GM23338 (cell line): ENCODE data around the gene STYK1. TPM values are rescaled to one million over a fixed set of nuclear protein-coding genes. Genes with fewer than 3 reads are reported as not detected.

ENCODE experiments used
- ATAC-seq: fragments of 200-7000 bp; cut with Tn5 transposase; 3 replicates; pipeline ENCODE4 v1.9.1; 2020
- DNase-seq: peaks from one replicate; pipeline ENCODE4 v3.0.0-alpha.2; 2015; ENCODE audit warnings: low spot score
- H2AFZ ChIP-seq: fragments of 200-600 bp; sonication (generic); 2 replicates; pipeline ENCODE4 v1.8.0; 2016; ENCODE audit warnings: antibody characterized with exemption, mild to moderate bottlenecking, moderate library complexity
- H3F3A ChIP-seq: fragments of 200-600 bp; sonication (generic); replicated peaks from 2 replicates; pipeline ENCODE4 v1.8.0; 2017; ENCODE audit warnings: antibody characterized with exemption, mixed run types, low read depth
- H3K27ac ChIP-seq: fragments of 200-600 bp; sonication (generic); 2 replicates; pipeline ENCODE4 v1.6.1; 2016; ENCODE audit warnings: low read depth
- H3K27me3 ChIP-seq: fragments of 200-600 bp; sonication (generic); 2 replicates; pipeline ENCODE4 v1.8.0; 2016; ENCODE audit warnings: mild to moderate bottlenecking, mixed run types, moderate library complexity; ENCODE audit not compliant: insufficient read depth
- H3K36me3 ChIP-seq: fragments of 200-600 bp; sonication (generic); 2 replicates; pipeline ENCODE4 v1.8.0; 2016; ENCODE audit warnings: mild to moderate bottlenecking; ENCODE audit not compliant: insufficient read depth
- H3K4me1 ChIP-seq: fragments of 200-600 bp; sonication (generic); 2 replicates; pipeline ENCODE4 v1.8.0; 2016; ENCODE audit warnings: mild to moderate bottlenecking, moderate library complexity; ENCODE audit not compliant: insufficient read depth
- H3K4me2 ChIP-seq: fragments of 200-600 bp; sonication (generic); 2 replicates; pipeline ENCODE4 v1.7.1; 2017; ENCODE audit warnings: mixed run types
- H3K4me3 ChIP-seq: fragments of 200-600 bp; sonication (generic); 2 replicates; pipeline ENCODE4 v1.6.1; 2016; ENCODE audit warnings: mixed run types
- H3K79me2 ChIP-seq: fragments of 200-600 bp; sonication (generic); replicated peaks from 2 replicates; pipeline ENCODE4 v1.8.0; 2017; ENCODE audit warnings: mild to moderate bottlenecking; ENCODE audit not compliant: insufficient read depth
- H3K9me2 ChIP-seq: fragments of 200-600 bp; sonication (generic); 2 replicates; pipeline ENCODE4 v1.8.0; 2017; ENCODE audit not compliant: insufficient read depth
- H4K20me1 ChIP-seq: fragments of 200-600 bp; sonication (generic); replicated peaks from 2 replicates; pipeline ENCODE4 v1.8.0; 2017; ENCODE audit warnings: mild to moderate bottlenecking; ENCODE audit not compliant: insufficient read depth
- H3K27ac Mint-ChIP-seq: 2 replicates; pipeline ENCODE4 v1.8.0; 2020; ENCODE audit warnings: inconsistent platforms, mild to moderate bottlenecking, moderate library complexity, mixed read lengths
- H3K27me3 Mint-ChIP-seq: 3 replicates; pipeline ENCODE4 v1.8.0; 2022; ENCODE audit warnings: low read depth, mild to moderate bottlenecking, moderate library complexity, mixed read lengths, inconsistent platforms; ENCODE audit not compliant: insufficient read depth, poor library complexity
- H3K36me3 Mint-ChIP-seq: 3 replicates; pipeline ENCODE4 v1.8.0; 2021; ENCODE audit warnings: low read depth, mild to moderate bottlenecking, inconsistent platforms, moderate library complexity, mixed read lengths
- H3K4me1 Mint-ChIP-seq: 3 replicates; pipeline ENCODE4 v1.8.0; 2020; ENCODE audit warnings: mild to moderate bottlenecking, inconsistent platforms, mixed read lengths
- H3K4me3 Mint-ChIP-seq: 3 replicates; pipeline ENCODE4 v1.8.0; 2021; ENCODE audit warnings: moderate library complexity, mild to moderate bottlenecking, inconsistent platforms, mixed read lengths
- H3K9me3 Mint-ChIP-seq: 3 replicates; pipeline ENCODE4 v1.8.0; 2020; ENCODE audit warnings: moderate library complexity, mild to moderate bottlenecking, inconsistent platforms, mixed read lengths
- CREB1 ChIP-seq: fragments of 250-450 bp; sonication (Bioruptor Pico); IDR thresholded peaks from 2 replicates; pipeline ENCODE4 v1.5.0; 2020; ENCODE audit warnings: low read depth, mild to moderate bottlenecking, moderate library complexity
- CTCF ChIP-seq, 2 experiments: fragments of 200-600 bp in 1 of 2; sonication (generic) in 1 of 2; conservative IDR thresholded peaks; 2 replicates each; pipeline versions ENCODE4 v1.5.1 to v1.6.1; 2016 to 2017; ENCODE audit warnings: antibody characterized with exemption in 2 of 2, low read depth in 2 of 2, mild to moderate bottlenecking in 2 of 2, moderate library complexity in 1 of 2
- ETS1 ChIP-seq: IDR thresholded peaks from 2 replicates; pipeline ENCODE4 v1.6.1; 2016; ENCODE audit warnings: antibody characterized with exemption
- EZH2 ChIP-seq: fragments of 200-600 bp; sonication (generic); IDR thresholded peaks from one replicate; pipeline ENCODE4 v1.8.0; 2017; ENCODE audit warnings: antibody characterized with exemption, mild to moderate bottlenecking, low read depth; ENCODE audit not compliant: unreplicated experiment
- EZH2phosphoT487 ChIP-seq: fragments of 200-600 bp; sonication (generic); IDR thresholded peaks from one replicate; pipeline ENCODE4 v1.8.1; 2018; ENCODE audit warnings: antibody characterized with exemption; ENCODE audit not compliant: unreplicated experiment
- JUNB ChIP-seq: IDR thresholded peaks from one replicate; pipeline ENCODE4 v1.6.1; 2016; ENCODE audit warnings: antibody characterized with exemption; ENCODE audit not compliant: unreplicated experiment
- NANOG ChIP-seq: IDR thresholded peaks from 2 replicates; pipeline ENCODE4 v1.6.1; 2016; ENCODE audit warnings: antibody characterized with exemption, borderline replicate concordance
- POLR2AphosphoS5 ChIP-seq: IDR thresholded peaks from 2 replicates; pipeline ENCODE4 v1.6.1; 2016; ENCODE audit warnings: antibody characterized with exemption, low read depth
- STAT1 ChIP-seq: IDR thresholded peaks from one replicate; pipeline ENCODE4 v1.6.1; 2016; ENCODE audit warnings: antibody characterized with exemption; ENCODE audit not compliant: unreplicated experiment
- ZNF114 ChIP-seq: fragments of 250-450 bp; sonication (Bioruptor Pico); IDR thresholded peaks from 2 replicates; pipeline ENCODE4 v1.5.0; 2020; ENCODE audit warnings: mild to moderate bottlenecking, moderate library complexity
- ZNF331 ChIP-seq: fragments of 250-450 bp; sonication (Bioruptor Pico); IDR thresholded peaks from 2 replicates; pipeline ENCODE4 v1.5.0; 2020; ENCODE audit warnings: low read depth, mild to moderate bottlenecking, moderate library complexity
- polyA plus RNA-seq: library from polyadenylated mRNA; unstranded; fragments of >200 nt; fragmentation: Nextera tagmentation; extraction: Ambion mirVana; gene quantifications from 2 replicates; pipeline ENCODE4 v1.2.1, GENCODE V29; 2016
- total RNA-seq: library from RNA; depleted of rRNA; stranded (reverse); fragments of >200 nt; shearing (Covaris generic); gene quantifications from 2 replicates; pipeline ENCODE4 v1.2.3, GENCODE V29; 2014
- TF ChIP-seq, protein P1 (sequence below): fragments of 250-450 bp; sonication (Bioruptor Pico); IDR thresholded peaks from 2 replicates; pipeline ENCODE4 v1.5.0; 2020; ENCODE audit warnings: mild to moderate bottlenecking, moderate library complexity
- TF ChIP-seq, protein P2 (sequence below): IDR thresholded peaks from one replicate; pipeline ENCODE4 v1.6.1; 2018; ENCODE audit warnings: antibody characterized with exemption; ENCODE audit not compliant: unreplicated experiment

The STYK1 gene
- total and polyA plus RNA-seq, 2 experiments from 2014 or later: 1.2 to 1.8 TPM

DNA sequence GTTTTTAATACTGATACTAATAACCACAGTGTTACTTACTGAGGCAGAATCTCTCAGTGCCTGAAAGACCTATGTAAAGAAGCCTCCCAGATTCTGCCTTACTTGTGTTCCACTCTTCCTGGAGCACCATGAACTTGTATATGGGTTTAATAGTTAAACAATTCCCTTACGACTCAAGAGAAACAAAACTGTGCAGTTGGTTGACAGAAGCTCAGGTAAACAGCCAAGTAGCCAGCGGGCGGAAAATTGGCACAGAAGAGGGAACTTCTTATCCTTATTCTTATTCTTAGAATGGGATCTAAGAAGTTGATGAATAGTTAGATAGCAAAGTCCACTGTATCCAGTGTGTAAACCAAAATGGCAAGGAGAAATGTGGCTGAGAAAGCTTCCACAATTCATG lies 37.7 kb downstream of the STYK1 start:
- H3K4me2 ChIP-seq: peak overlapping the region; percentile 39; the same call in 1 of the 2 replicates
- no peaks in the 10 kb centered on the region for H3F3A ChIP-seq
- no peak for DNase-seq
- H3K27me3 ChIP-seq: no peaks in the 10 kb centered on the region
- H3K9me2 ChIP-seq: no peaks in the 10 kb centered on the region
- no peaks in the 10 kb centered on the region for H4K20me1 ChIP-seq
- TF ChIP-seq, protein P1, sequence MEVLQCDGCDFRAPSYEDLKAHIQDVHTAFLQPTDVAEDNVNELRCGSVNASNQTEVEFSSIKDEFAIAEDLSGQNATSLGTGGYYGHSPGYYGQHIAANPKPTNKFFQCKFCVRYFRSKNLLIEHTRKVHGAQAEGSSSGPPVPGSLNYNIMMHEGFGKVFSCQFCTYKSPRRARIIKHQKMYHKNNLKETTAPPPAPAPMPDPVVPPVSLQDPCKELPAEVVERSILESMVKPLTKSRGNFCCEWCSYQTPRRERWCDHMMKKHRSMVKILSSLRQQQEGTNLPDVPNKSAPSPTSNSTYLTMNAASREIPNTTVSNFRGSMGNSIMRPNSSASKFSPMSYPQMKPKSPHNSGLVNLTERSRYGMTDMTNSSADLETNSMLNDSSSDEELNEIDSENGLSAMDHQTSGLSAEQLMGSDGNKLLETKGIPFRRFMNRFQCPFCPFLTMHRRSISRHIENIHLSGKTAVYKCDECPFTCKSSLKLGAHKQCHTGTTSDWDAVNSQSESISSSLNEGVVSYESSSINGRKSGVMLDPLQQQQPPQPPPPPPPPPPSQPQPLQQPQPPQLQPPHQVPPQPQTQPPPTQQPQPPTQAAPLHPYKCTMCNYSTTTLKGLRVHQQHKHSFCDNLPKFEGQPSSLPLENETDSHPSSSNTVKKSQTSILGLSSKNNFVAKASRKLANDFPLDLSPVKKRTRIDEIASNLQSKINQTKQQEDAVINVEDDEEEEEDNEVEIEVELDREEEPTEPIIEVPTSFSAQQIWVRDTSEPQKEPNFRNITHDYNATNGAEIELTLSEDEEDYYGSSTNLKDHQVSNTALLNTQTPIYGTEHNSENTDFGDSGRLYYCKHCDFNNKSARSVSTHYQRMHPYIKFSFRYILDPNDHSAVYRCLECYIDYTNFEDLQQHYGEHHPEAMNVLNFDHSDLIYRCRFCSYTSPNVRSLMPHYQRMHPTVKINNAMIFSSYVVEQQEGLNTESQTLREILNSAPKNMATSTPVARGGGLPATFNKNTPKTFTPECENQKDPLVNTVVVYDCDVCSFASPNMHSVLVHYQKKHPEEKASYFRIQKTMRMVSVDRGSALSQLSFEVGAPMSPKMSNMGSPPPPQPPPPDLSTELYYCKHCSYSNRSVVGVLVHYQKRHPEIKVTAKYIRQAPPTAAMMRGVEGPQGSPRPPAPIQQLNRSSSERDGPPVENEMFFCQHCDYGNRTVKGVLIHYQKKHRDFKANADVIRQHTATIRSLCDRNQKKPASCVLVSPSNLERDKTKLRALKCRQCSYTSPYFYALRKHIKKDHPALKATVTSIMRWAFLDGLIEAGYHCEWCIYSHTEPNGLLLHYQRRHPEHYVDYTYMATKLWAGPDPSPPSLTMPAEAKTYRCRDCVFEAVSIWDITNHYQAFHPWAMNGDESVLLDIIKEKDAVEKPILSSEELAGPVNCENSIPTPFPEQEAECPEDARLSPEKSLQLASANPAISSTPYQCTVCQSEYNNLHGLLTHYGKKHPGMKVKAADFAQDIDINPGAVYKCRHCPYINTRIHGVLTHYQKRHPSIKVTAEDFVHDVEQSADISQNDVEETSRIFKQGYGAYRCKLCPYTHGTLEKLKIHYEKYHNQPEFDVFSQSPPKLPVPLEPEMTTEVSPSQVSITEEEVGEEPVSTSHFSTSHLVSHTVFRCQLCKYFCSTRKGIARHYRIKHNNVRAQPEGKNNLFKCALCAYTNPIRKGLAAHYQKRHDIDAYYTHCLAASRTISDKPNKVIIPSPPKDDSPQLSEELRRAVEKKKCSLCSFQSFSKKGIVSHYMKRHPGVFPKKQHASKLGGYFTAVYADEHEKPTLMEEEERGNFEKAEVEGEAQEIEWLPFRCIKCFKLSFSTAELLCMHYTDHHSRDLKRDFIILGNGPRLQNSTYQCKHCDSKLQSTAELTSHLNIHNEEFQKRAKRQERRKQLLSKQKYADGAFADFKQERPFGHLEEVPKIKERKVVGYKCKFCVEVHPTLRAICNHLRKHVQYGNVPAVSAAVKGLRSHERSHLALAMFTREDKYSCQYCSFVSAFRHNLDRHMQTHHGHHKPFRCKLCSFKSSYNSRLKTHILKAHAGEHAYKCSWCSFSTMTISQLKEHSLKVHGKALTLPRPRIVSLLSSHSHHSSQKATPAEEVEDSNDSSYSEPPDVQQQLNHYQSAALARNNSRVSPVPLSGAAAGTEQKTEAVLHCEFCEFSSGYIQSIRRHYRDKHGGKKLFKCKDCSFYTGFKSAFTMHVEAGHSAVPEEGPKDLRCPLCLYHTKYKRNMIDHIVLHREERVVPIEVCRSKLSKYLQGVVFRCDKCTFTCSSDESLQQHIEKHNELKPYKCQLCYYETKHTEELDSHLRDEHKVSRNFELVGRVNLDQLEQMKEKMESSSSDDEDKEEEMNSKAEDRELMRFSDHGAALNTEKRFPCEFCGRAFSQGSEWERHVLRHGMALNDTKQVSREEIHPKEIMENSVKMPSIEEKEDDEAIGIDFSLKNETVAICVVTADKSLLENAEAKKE (CRISPR knock-in tag): no peak
- TF ChIP-seq NANOG (no peak), STAT1 (no peak), ZNF114 (CRISPR knock-in tag) (no peak), ETS1 (no peak), EZH2phosphoT487 (no peak), ZNF331 (CRISPR knock-in tag) (no peak), CREB1 (CRISPR knock-in tag) (no peak), CTCF (conservative IDR thresholded peaks at IDR 0.05; ENCODE audit: low read depth in 2 of 2) (no peak), POLR2AphosphoS5 (no peak), JUNB (no peak), EZH2 (no peak)
- TF ChIP-seq, protein P2, sequence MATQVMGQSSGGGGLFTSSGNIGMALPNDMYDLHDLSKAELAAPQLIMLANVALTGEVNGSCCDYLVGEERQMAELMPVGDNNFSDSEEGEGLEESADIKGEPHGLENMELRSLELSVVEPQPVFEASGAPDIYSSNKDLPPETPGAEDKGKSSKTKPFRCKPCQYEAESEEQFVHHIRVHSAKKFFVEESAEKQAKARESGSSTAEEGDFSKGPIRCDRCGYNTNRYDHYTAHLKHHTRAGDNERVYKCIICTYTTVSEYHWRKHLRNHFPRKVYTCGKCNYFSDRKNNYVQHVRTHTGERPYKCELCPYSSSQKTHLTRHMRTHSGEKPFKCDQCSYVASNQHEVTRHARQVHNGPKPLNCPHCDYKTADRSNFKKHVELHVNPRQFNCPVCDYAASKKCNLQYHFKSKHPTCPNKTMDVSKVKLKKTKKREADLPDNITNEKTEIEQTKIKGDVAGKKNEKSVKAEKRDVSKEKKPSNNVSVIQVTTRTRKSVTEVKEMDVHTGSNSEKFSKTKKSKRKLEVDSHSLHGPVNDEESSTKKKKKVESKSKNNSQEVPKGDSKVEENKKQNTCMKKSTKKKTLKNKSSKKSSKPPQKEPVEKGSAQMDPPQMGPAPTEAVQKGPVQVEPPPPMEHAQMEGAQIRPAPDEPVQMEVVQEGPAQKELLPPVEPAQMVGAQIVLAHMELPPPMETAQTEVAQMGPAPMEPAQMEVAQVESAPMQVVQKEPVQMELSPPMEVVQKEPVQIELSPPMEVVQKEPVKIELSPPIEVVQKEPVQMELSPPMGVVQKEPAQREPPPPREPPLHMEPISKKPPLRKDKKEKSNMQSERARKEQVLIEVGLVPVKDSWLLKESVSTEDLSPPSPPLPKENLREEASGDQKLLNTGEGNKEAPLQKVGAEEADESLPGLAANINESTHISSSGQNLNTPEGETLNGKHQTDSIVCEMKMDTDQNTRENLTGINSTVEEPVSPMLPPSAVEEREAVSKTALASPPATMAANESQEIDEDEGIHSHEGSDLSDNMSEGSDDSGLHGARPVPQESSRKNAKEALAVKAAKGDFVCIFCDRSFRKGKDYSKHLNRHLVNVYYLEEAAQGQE: no peak
- peak overlapping the region; percentile 34 for H2AFZ ChIP-seq
- no peak overlapping the region for H3K4me3 Mint-ChIP-seq
- H3K36me3 Mint-ChIP-seq: no peaks in the 10 kb centered on the region
- no peak for ATAC-seq
- no peaks in the 10 kb centered on the region for H3K9me3 Mint-ChIP-seq
- H3K36me3 ChIP-seq: no peaks in the 10 kb centered on the region
- H3K4me1 ChIP-seq: peaks cover 9% of the 10 kb centered on the region
- peaks cover 10% of the 10 kb centered on the region; the same call in 2 of the 3 replicates for H3K4me1 Mint-ChIP-seq
- no peak overlapping the region for H3K4me3 ChIP-seq
- peak overlapping the region; percentile 63; the same call in 1 of the 2 replicates for H3K27ac Mint-ChIP-seq
- no peak overlapping the region for H3K27ac ChIP-seq
- H3K79me2 ChIP-seq: no peaks in the 10 kb centered on the region
- no peaks in the 10 kb centered on the region for H3K27me3 Mint-ChIP-seq
